Measurements from ENCODE around the gene NAT14. TPM values are rescaled to one million over a fixed set of nuclear protein-coding genes. Genes with fewer than 3 reads are reported as not detected.

NAT14 gene
- total and polyA plus RNA-seq, 2 of the 8 experiments (the other 6 are each of a cell fraction or from before 2014, with no cell fraction given): 47.1 to 71.2 TPM

DNA sequence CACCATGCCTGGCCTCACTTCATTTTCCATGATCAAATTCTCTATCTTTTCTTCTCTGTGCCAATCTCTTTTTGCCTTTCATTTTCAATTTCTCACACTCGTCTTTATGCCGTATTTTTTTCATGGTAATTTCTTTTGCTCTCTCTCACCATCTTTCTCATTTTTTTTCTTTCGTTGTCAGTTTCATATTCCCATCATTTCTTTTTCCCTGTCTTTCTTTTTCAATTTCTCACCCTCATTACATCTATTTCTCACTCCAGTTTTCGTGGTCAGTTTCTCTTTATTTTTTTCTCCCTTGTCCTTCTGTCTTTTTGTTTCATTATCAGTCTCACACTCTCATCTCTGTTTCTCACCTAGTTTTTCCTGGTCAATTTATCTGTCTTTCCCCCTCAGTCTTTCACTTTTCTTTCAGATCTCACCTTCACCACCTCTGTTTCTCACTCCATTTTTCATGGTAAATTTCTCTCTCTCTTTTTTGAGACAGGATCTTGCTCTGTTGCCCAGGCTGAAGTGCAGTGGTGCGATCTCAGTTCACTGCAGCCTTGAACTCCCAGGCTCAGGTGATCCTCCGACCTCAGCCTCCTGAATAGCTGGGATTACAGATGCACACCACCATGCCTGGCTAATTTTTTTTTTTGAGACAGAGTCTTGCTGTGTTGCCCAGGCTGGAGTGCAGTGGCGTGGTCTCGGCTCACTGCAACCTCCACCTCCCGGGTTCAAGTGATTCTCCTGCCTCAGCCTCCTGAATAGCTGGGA lies 17.4 kb downstream of the NAT14 start:
- no peak overlapping the region for H3K4me2 ChIP-seq (ENCODE audit: insufficient read depth in 1 of 2, low read depth in 2 of 2, low read length in 2 of 2)
- H3K4ac ChIP-seq (replicated peaks; ENCODE audit: insufficient read length, low read depth, low read length): no peak overlapping the region
- H3K23ac ChIP-seq (ENCODE audit: insufficient read length): no peak overlapping the region
- H2BK120ac ChIP-seq (replicated peaks; ENCODE audit: low read depth, low read length): no peak overlapping the region
- no peaks in the 10 kb centered on the region for H3K23me2 ChIP-seq (ENCODE audit: low read depth, low read length)
- no peak overlapping the region for H3K27ac ChIP-seq (ENCODE audit: low read depth, low read length)
- H2BK5ac ChIP-seq (ENCODE audit: low read depth, low read length): no peak overlapping the region
- H2AFZ ChIP-seq (ENCODE audit: low read length): no peak overlapping the region
- H3K27me3 ChIP-seq (replicated peaks in 1 of 4; ENCODE audit: control insufficient read depth in 3 of 4, extremely low read depth in 1 of 4, insufficient read depth in 3 of 4, low read length in 3 of 4): peaks cover 11 to 23% (median 17%) of the 10 kb centered on the region in 4 experiments
- H2AK5ac ChIP-seq (ENCODE audit: low read depth, low read length): no peak overlapping the region
- H4K20me1 ChIP-seq (replicated peaks in 1 of 2; ENCODE audit: control insufficient read depth in 1 of 2, insufficient read depth in 2 of 2, low read length in 2 of 2): no peaks in the 10 kb centered on the region
- no peak overlapping the region for H3K4me3 ChIP-seq (ENCODE audit: extremely low read depth in 1 of 4, insufficient read depth in 2 of 4, low read depth in 3 of 4, low read length in 4 of 4)
- POLR2A ChIA-PET (ENCODE audit: partially characterized antibody): interaction anchor here (0.6 to 1.7 kb wide), 5 partner anchors 17 to 156 kb away, joined by 3 to 8 read pairs (median 4); partner anchors contain the start of genes CCDC106, FIZ1 and NAT14
- no peak overlapping the region for H4K8ac ChIP-seq (ENCODE audit: extremely low read depth, insufficient read depth, low read length)
- DNase-seq (ENCODE audit: low read depth in 1 of 2, low spot score in 2 of 2): no peak
- FAIRE-seq: no peak
- no peak overlapping the region for H3K18ac ChIP-seq (ENCODE audit: extremely low read depth, low read length)
- no peak overlapping the region for H2BK20ac ChIP-seq (ENCODE audit: low read length)
- H3K9me3 ChIP-seq (ENCODE audit: insufficient read depth in 2 of 2, low read depth in 1 of 2, low read length in 1 of 2): peaks cover 8 to 9% of the 10 kb centered on the region in 2 experiments; a peak in 3 of 4 replicates
- no peak overlapping the region for H2BK15ac ChIP-seq (ENCODE audit: low read length)
- CTCF ChIA-PET (ENCODE audit: partially characterized antibody): interaction anchor here (1.1 to 2.0 kb wide), 6 partner anchors 14 to 130 kb away, joined by 3 to 8 read pairs (median 5); partner anchors contain the start of genes SSC5D and TMEM238
- no peaks in the 10 kb centered on the region for H3K79me1 ChIP-seq (ENCODE audit: low read depth, low read length)
- no peak overlapping the region for H3K56ac ChIP-seq (replicated peaks; ENCODE audit: insufficient read length, low read depth, low read length)
- H3K9ac ChIP-seq (replicated peaks in 1 of 4; ENCODE audit: extremely low read depth in 1 of 4, low read depth in 3 of 4, low read length in 3 of 4): no peak overlapping the region
- H2BK12ac ChIP-seq (ENCODE audit: low read depth, low read length): no peak overlapping the region
- no peak overlapping the region for H4K91ac ChIP-seq (replicated peaks; ENCODE audit: insufficient read length, low read length)
- H4K5ac ChIP-seq (ENCODE audit: insufficient read length, low read depth, low read length): no peak overlapping the region
- TF ChIP-seq RFX5 (IDR thresholded peaks at IDR 0.05; ENCODE audit: borderline replicate concordance, low read depth, low read length) (no peak), SP4 (IDR thresholded peaks at IDR 0.05; ENCODE audit: low read length) (no peak), YY1 (IDR thresholded peaks at IDR 0.05; ENCODE audit: low read depth, low read length) (no peak), POLR2AphosphoS5 (IDR thresholded peaks at IDR 0.05; ENCODE audit: low read depth, low read length) (no peak), SIN3A (conservative IDR thresholded peaks at IDR 0.05 in 1 of 2, IDR thresholded peaks at IDR 0.05 in 1 of 2; ENCODE audit: low read depth in 1 of 2, low read length in 2 of 2) (no peak), MAFK (IDR thresholded peaks at IDR 0.05; ENCODE audit: low read depth, low read length) (no peak), CHD1 (IDR thresholded peaks at IDR 0.05; ENCODE audit: low read depth, low read length) (no peak), TEAD4 (IDR thresholded peaks at IDR 0.05; ENCODE audit: low read depth, low read length) (no peak), JUN (IDR thresholded peaks at IDR 0.05; ENCODE audit: low read depth, low read length) (no peak), SP2 (IDR thresholded peaks at IDR 0.05; ENCODE audit: low read length) (no peak), ATF3 (IDR thresholded peaks at IDR 0.05; ENCODE audit: insufficient read depth, low read depth, low read length) (no peak), EP300 (IDR thresholded peaks at IDR 0.05; ENCODE audit: borderline replicate concordance in 1 of 2, low read depth in 2 of 2, low read length in 2 of 2) (no peak)
- H3K36me3 ChIP-seq (ENCODE audit: control insufficient read depth in 2 of 4, insufficient read depth in 4 of 4, low read length in 3 of 4): peaks cover 0 to 3% (median 0%) of the 10 kb centered on the region in 4 experiments; a peak in 1 of 8 replicates
- 87 to 100% methylated on average over 2 to 9 of the region's 9 CpGs for WGBS, 2 experiments (ENCODE audit: extremely low coverage in 1 of 2, insufficient coverage in 1 of 2, insufficient read length in 1 of 2, insufficient replicate concordance in 2 of 2, low coverage in 1 of 2, low lambda C conversion rate in 2 of 2, missing lambda C conversion rate in 1 of 2)
- H3K4me1 ChIP-seq (replicated peaks in 1 of 4; ENCODE audit: control insufficient read depth in 3 of 4, insufficient read depth in 4 of 4, low read length in 3 of 4): no peaks in the 10 kb centered on the region
- H3K79me2 ChIP-seq (ENCODE audit: control insufficient read depth in 1 of 2, insufficient read depth in 2 of 2, low read length in 2 of 2): no peaks in the 10 kb centered on the region
- no peak overlapping the region for H3K14ac ChIP-seq (ENCODE audit: insufficient read length)
